ENCODE measurements around the gene HAO2. TPM values are rescaled to one million over a fixed set of nuclear protein-coding genes. Genes with fewer than 3 reads are reported as not detected.

Gene HAO2
- total RNA-seq, 1 donor from 2014 or later, result not detected

- no peak for DNase-seq (ENCODE audit: low spot score)
- H3K27ac Mint-ChIP-seq, result no peak overlapping the region
- H3K9me3 Mint-ChIP-seq, result no peaks in the 10 kb centered on the region
- H3K36me3 Mint-ChIP-seq (ENCODE audit: low read depth), result no peaks in the 10 kb centered on the region
- intact Hi-C loops (cut with micrococcal nuclease), result no loop called here
- H3K4me1 Mint-ChIP-seq (ENCODE audit: low read depth), result no peaks in the 10 kb centered on the region
- no peak overlapping the region for H3K4me3 Mint-ChIP-seq (ENCODE audit: low read depth)
- peaks cover 1% of the 10 kb centered on the region for H3K27me3 Mint-ChIP-seq (ENCODE audit: low read depth)
Observed at GRCh38 chr1:119397986-119398385, 29.4 kb downstream of the HAO2 start.

DNA sequence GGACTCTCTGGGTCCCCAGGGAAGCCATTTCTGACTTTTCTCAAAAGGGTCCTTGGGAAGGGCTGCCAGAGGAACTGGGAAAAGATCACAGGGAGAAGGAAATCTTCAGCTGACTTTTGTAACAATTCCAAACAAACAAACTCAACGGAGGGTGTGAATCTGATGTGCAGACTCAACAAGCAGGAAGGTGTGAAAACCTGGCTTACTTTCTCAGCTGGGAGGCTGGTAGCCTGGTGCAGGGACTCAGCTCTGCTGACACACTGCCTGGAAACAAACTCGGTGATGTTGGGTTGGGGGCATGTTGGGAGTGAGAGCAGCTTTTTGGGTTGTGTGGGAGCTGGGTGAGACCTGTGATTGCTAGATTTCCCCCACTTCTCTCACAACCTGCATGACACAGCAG, 36.2 kb downstream of the HAO2 start:
- no peak overlapping the region for H3K4me3 Mint-ChIP-seq (ENCODE audit: low read depth)
- intact Hi-C loops (cut with micrococcal nuclease), result no loop called here
- no peaks in the 10 kb centered on the region for H3K9me3 Mint-ChIP-seq
- H3K4me1 Mint-ChIP-seq (ENCODE audit: low read depth), result no peaks in the 10 kb centered on the region
- H3K36me3 Mint-ChIP-seq (ENCODE audit: low read depth), result no peaks in the 10 kb centered on the region
- no peak for DNase-seq (ENCODE audit: low spot score)
- peaks cover 2% of the 10 kb centered on the region for H3K27me3 Mint-ChIP-seq (ENCODE audit: low read depth)
- no peak overlapping the region for H3K27ac Mint-ChIP-seq

DNA sequence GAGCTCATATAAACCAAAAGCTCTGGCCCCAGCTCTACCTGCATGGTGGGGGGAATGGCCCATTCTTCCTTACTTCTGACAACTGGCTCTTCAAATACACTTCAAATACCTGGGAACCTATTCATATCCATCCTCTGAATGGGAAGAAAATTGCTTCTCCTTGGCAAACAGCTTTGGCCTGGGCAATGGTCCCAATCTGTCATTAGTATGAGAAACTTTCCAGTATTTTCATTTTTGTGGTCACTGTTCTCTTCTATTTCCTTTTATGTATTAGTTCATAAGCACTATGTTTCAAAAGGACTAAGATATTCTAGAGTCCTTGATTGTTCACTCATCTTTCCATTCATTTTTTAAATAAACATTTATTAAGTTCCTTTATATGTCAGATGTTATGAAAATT, 41.1 kb downstream of the HAO2 start:
- intact Hi-C loops (cut with micrococcal nuclease), result no loop called here
- H3K36me3 Mint-ChIP-seq (ENCODE audit: low read depth), result no peaks in the 10 kb centered on the region
- no peak overlapping the region for H3K27ac Mint-ChIP-seq
- no peak overlapping the region for H3K4me3 Mint-ChIP-seq (ENCODE audit: low read depth)
- peaks cover 2% of the 10 kb centered on the region for H3K27me3 Mint-ChIP-seq (ENCODE audit: low read depth)
- no peak for DNase-seq (ENCODE audit: low spot score)
- H3K4me1 Mint-ChIP-seq (ENCODE audit: low read depth), result no peaks in the 10 kb centered on the region
- H3K9me3 Mint-ChIP-seq, result no peaks in the 10 kb centered on the region

DNA sequence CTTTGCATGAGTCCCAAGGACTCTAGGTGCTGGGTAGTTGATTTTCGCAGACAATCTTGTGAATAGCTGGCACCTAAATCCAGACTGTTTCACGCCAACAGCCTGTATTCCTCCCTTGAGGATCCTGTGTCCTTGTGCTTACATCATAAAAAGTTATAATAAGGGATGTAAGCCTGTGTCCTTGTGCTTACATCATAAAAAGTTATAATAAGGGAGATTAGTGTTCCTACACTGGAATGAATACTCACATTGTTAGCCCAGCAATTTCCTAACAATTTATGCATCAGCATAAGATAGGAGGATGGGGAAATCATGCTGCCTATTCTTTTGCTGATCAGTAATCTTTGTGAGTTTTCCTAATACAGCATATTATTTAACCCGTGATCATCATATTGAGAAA, 42.4 kb downstream of the HAO2 start:
- no peak overlapping the region for H3K4me3 Mint-ChIP-seq (ENCODE audit: low read depth)
- peaks cover 2% of the 10 kb centered on the region for H3K27me3 Mint-ChIP-seq (ENCODE audit: low read depth)
- no peaks in the 10 kb centered on the region for H3K36me3 Mint-ChIP-seq (ENCODE audit: low read depth)
- no peaks in the 10 kb centered on the region for H3K9me3 Mint-ChIP-seq
- no peaks in the 10 kb centered on the region for H3K4me1 Mint-ChIP-seq (ENCODE audit: low read depth)
- intact Hi-C loops (cut with micrococcal nuclease), result no loop called here
- DNase-seq (ENCODE audit: low spot score), result no peak
- H3K27ac Mint-ChIP-seq, result no peak overlapping the region

GRCh38 chr1:119414950-119415349, 46.4 kb downstream of the HAO2 start, which contains the start of gene HSD3B2:
Gene HSD3B2, plus strand, starts transcription at chr1:119415150. Its CDS starts 270 bp downstream, at chr1:119415420.
- Mint-ChIP-seq H3K4me1 (ENCODE audit: low read depth) (no peaks in the 10 kb centered on the region), H3K4me3 (ENCODE audit: low read depth) (no peak within 1 kb of the TSS)
- intact Hi-C loops (cut with micrococcal nuclease), result no loop called here

DNA sequence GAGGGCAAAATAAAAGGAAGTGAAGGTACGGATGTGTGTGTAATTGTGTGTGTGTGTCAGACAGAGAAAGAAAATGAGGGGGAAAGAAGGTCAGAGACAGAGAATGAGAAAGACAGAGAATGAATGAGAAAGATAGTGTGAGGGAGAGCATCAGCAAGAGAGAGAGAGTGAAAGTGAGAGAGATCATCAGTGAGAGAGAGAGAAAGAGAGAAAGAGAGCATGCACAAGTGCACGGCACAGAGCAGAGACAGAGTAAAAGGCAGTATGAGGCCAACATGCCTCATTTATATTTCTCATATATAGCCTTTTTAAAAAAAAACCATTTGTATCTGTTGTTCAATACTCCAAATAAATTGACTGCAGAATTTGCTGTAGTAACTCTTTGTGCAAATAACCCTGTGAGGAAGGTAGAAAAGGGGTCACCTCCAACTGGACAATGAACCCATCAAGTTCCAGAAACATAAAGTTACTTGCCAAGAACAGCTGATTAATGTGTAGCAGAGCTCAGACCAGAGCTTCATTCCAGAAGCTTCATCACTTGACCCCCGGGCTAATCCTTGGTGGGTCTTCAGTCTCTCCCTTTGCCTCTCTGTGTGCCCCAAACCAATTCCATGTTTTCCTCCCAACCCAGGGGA, 47.5 kb downstream of the HAO2 start:
- no peaks in the 10 kb centered on the region for H3K36me3 Mint-ChIP-seq (ENCODE audit: low read depth)
- H3K4me3 Mint-ChIP-seq (ENCODE audit: low read depth), result no peak overlapping the region
- H3K9me3 Mint-ChIP-seq, result no peaks in the 10 kb centered on the region
- intact Hi-C loops (cut with micrococcal nuclease), result no loop called here
- no peaks in the 10 kb centered on the region for H3K4me1 Mint-ChIP-seq (ENCODE audit: low read depth)
- no peak for DNase-seq (ENCODE audit: low spot score)
- H3K27ac Mint-ChIP-seq, result no peak overlapping the region
- H3K27me3 Mint-ChIP-seq (ENCODE audit: low read depth), result no peaks in the 10 kb centered on the region

More at GRCh38 chr1:119414950-119415349, 46.4 kb downstream of the HAO2 start, which contains the start of gene HSD3B2:
- Mint-ChIP-seq H3K36me3 (ENCODE audit: low read depth) (no peaks in the 10 kb centered on the region), H3K9me3 (no peaks in the 10 kb centered on the region), H3K27ac (no peak within 1 kb of the TSS), H3K27me3 (ENCODE audit: low read depth) (no peaks in the 10 kb centered on the region)
- no peak for DNase-seq (ENCODE audit: low spot score)

GRCh38 chr1:119419109-119419508, 50.5 kb downstream of the HAO2 start:
- H3K36me3 Mint-ChIP-seq (ENCODE audit: low read depth), result no peaks in the 10 kb centered on the region
- DNase-seq (ENCODE audit: low spot score), result no peak
- no peaks in the 10 kb centered on the region for H3K9me3 Mint-ChIP-seq
- H3K27ac Mint-ChIP-seq, result no peak overlapping the region
- intact Hi-C loops (cut with micrococcal nuclease), result no loop called here
- no peaks in the 10 kb centered on the region for H3K27me3 Mint-ChIP-seq (ENCODE audit: low read depth)
- H3K4me1 Mint-ChIP-seq (ENCODE audit: low read depth), result no peaks in the 10 kb centered on the region
- H3K4me3 Mint-ChIP-seq (ENCODE audit: low read depth), result no peak overlapping the region

DNA sequence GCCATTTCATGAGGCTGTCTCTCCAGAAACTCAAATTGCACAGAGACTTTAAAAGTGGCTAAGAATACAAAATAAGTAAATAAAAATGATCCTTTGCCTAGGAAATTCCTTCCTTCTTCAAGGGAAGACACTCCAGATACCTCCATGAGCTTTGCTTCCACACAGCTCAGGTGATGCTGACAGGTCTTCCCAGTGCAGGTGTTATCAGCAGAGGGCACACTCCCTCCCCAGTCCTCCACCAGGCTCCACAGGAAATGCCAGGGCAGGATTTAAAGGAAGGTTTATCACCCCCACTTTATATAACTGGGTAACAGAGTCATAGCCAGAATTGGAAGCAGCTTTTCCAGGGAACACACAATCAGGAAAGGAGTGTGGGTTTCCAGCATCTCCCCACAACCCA, 52.1 kb downstream of the HAO2 start:
- no peaks in the 10 kb centered on the region for H3K27me3 Mint-ChIP-seq (ENCODE audit: low read depth)
- DNase-seq (ENCODE audit: low spot score), result no peak
- H3K36me3 Mint-ChIP-seq (ENCODE audit: low read depth), result no peaks in the 10 kb centered on the region
- no peak overlapping the region for H3K4me3 Mint-ChIP-seq (ENCODE audit: low read depth)
- no peak overlapping the region for H3K27ac Mint-ChIP-seq
- no peaks in the 10 kb centered on the region for H3K4me1 Mint-ChIP-seq (ENCODE audit: low read depth)
- no peaks in the 10 kb centered on the region for H3K9me3 Mint-ChIP-seq
- intact Hi-C loops (cut with micrococcal nuclease), result no loop called here

DNA sequence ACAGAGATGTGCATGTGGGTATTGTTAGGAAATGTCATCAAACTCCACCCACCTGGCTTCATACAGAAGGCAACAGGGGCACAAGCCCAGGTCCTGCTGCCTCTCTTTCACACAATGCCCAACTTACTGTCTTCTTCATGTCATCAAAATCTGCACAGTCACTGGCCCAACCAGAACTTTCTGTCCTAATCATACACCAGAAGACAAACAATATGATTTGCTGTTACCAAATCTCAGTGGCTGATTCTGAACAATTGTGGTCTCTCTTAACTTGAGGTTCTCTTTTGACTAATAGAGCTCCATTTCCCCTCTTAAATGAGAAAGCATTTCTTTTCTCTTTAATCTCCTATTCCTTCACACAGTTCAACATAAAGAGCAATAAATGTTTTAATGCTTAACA, 54.0 kb downstream of the HAO2 start:
- Mint-ChIP-seq H3K9me3 (no peaks in the 10 kb centered on the region), H3K27ac (no peak overlapping the region), H3K4me3 (ENCODE audit: low read depth) (no peak overlapping the region), H3K4me1 (ENCODE audit: low read depth) (no peaks in the 10 kb centered on the region), H3K36me3 (ENCODE audit: low read depth) (no peaks in the 10 kb centered on the region), H3K27me3 (ENCODE audit: low read depth) (no peaks in the 10 kb centered on the region)
- intact Hi-C loops (cut with micrococcal nuclease), result no loop called here
- DNase-seq (ENCODE audit: low spot score), result no peak

DNA sequence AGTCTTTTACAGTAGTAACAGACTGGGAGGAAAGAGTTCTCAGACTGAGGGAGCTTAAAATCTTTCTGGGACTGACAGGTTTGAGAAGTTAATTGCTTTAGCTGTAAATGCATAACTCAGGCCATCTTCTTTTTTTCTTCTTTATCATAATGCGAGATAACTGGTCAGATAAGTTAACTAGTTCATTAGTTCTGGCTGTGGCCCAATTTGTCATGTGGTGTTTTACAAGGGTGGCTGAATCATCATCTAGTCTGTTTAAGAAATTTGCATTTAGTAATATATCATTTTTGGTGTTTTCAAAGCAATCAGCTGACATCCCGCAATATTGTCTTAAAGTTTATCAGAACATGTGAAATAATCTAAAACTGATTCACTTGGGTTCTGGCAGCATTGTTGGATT, 60.4 kb downstream of the HAO2 start:
- Mint-ChIP-seq H3K27me3 (ENCODE audit: low read depth) (no peaks in the 10 kb centered on the region), H3K9me3 (no peaks in the 10 kb centered on the region), H3K27ac (no peak overlapping the region), H3K36me3 (ENCODE audit: low read depth) (no peaks in the 10 kb centered on the region), H3K4me1 (ENCODE audit: low read depth) (no peaks in the 10 kb centered on the region), H3K4me3 (ENCODE audit: low read depth) (no peak overlapping the region)
- no peak for DNase-seq (ENCODE audit: low spot score)
- intact Hi-C loops (cut with micrococcal nuclease), result no loop called here

DNA sequence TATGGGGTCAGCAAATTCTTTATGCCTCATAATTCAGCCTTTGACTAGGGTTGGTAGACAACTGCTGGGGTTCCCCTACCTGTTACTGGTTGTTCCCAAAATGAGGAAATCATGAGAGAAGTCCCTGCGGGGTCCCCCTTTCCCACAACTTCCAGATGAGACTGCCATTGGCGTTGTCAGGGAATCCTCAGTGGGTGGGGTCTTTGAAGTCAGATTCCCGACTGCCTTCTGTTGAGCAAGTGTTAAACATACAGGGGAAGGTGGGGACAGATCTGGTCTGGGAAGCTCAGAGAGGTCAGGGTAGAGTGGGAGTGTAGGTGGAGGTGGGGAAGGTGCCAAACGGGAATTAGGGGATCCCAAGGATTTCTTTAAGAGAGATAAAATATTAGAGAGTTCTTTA, 61.1 kb downstream of the HAO2 start:
- intact Hi-C loops (cut with micrococcal nuclease), result no loop called here
- no peaks in the 10 kb centered on the region for H3K9me3 Mint-ChIP-seq
- H3K4me3 Mint-ChIP-seq (ENCODE audit: low read depth), result no peak overlapping the region
- no peak overlapping the region for H3K27ac Mint-ChIP-seq
- no peaks in the 10 kb centered on the region for H3K27me3 Mint-ChIP-seq (ENCODE audit: low read depth)
- H3K4me1 Mint-ChIP-seq (ENCODE audit: low read depth), result no peaks in the 10 kb centered on the region
- DNase-seq (ENCODE audit: low spot score), result no peak
- H3K36me3 Mint-ChIP-seq (ENCODE audit: low read depth), result no peaks in the 10 kb centered on the region

GRCh38 chr1:119430486-119430885, 61.9 kb downstream of the HAO2 start:
- no peak for DNase-seq (ENCODE audit: low spot score)
- Mint-ChIP-seq H3K4me3 (ENCODE audit: low read depth) (no peak overlapping the region), H3K27ac (no peak overlapping the region), H3K36me3 (ENCODE audit: low read depth) (no peaks in the 10 kb centered on the region), H3K4me1 (ENCODE audit: low read depth) (no peaks in the 10 kb centered on the region), H3K27me3 (ENCODE audit: low read depth) (no peaks in the 10 kb centered on the region), H3K9me3 (no peaks in the 10 kb centered on the region)
- intact Hi-C loops (cut with micrococcal nuclease), result no loop called here

DNA sequence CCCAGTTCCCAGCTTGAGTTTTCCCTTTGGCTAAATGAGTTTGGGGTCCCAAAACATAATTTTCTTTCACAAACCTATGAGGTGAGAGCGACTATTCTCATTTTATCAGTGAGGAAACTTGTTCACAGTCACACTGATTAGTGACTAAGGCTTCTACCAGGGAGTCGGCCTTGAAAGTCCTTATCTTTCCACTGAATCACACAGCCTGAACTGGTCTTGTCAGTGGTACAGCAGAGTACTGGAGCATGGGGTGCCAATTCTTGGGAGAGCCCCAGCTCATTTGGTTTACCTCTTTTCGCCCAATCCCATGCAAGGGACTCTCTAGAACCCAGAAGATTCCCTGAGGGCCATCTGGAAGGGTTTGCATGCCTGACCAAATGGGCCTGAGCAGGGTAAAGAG, 63.3 kb downstream of the HAO2 start:
- no peak for DNase-seq (ENCODE audit: low spot score)
- Mint-ChIP-seq H3K27me3 (ENCODE audit: low read depth) (no peaks in the 10 kb centered on the region), H3K4me1 (ENCODE audit: low read depth) (no peaks in the 10 kb centered on the region), H3K36me3 (ENCODE audit: low read depth) (no peaks in the 10 kb centered on the region), H3K9me3 (no peaks in the 10 kb centered on the region), H3K27ac (no peak overlapping the region), H3K4me3 (ENCODE audit: low read depth) (no peak overlapping the region)
- intact Hi-C loops (cut with micrococcal nuclease), result no loop called here

DNA sequence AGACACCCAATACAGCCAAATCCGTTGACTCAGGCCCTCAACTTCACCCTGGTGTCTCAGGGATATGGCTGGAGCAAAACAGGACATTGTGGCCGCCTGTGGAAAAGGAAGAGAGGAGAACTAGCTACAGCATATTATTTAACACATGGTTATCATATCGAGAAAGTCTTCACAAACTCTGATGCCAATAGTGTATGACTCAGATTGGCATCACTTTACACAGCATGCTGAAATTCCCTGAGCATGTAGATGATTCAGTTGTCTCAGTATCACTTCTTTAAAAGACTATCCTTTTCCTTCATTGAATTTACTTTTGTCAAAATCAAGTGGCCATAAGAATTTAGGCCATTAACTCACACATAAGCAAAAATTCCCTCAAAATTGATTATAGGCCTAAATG, 66.5 kb downstream of the HAO2 start:
- Mint-ChIP-seq H3K4me3 (ENCODE audit: low read depth) (no peak overlapping the region), H3K9me3 (no peaks in the 10 kb centered on the region), H3K36me3 (ENCODE audit: low read depth) (no peaks in the 10 kb centered on the region), H3K4me1 (ENCODE audit: low read depth) (no peaks in the 10 kb centered on the region), H3K27me3 (ENCODE audit: low read depth) (peaks cover 3% of the 10 kb centered on the region), H3K27ac (no peak overlapping the region)
- DNase-seq (ENCODE audit: low spot score), result no peak
- intact Hi-C loops (cut with micrococcal nuclease), result no loop called here
